ENCODE data around the gene C2CD4C. TPM values are rescaled to one million over a fixed set of nuclear protein-coding genes. Genes with fewer than 3 reads are reported as not detected.
"Not testable (repeated sequence)": the region's sequence is repeated elsewhere in the genome, so short reads cannot be mapped to it uniquely, and the experiment has no call there.

Gene C2CD4C
- polyA plus RNA-seq, 1 donor (not counting 4 experiments of a cell fraction or from before 2014, with no cell fraction given), result 1.6 TPM

GRCh38 chr19:453606-454005, 44.7 kb upstream of the C2CD4C start:
- Histone ChIP-seq H3K4me3 (ENCODE audit: control insufficient read depth in 2 of 3, extremely low read depth in 1 of 3, insufficient read depth in 2 of 3, low read depth in 1 of 3, low read length in 3 of 3) (no peak overlapping the region), H3K9ac (ENCODE audit: control insufficient read depth, extremely low read depth, insufficient read depth, low read length) (no peak overlapping the region), H3K4me1 (ENCODE audit: control insufficient read depth, extremely low read depth, insufficient read depth, low read length) (no peaks in the 10 kb centered on the region), H4K20me1 (ENCODE audit: control insufficient read depth, extremely low read depth, insufficient read depth, low read length) (no peaks in the 10 kb centered on the region), H3K27ac (ENCODE audit: control insufficient read depth, insufficient read depth, low read length) (no peak overlapping the region), H3K36me3 (ENCODE audit: control insufficient read depth in 2 of 2, extremely low read depth in 1 of 2, insufficient read depth in 2 of 2, low read length in 2 of 2) (no peaks in the 10 kb centered on the region), H3K27me3 (ENCODE audit: control insufficient read depth, extremely low read depth, insufficient read depth, low read length) (no peaks in the 10 kb centered on the region), H3K79me2 (ENCODE audit: control insufficient read depth, insufficient read depth, low read length) (no peaks in the 10 kb centered on the region), H3K4me2 (ENCODE audit: control insufficient read depth, extremely low read depth, insufficient read depth, low read depth, low read length) (no peak overlapping the region), H3K9me1 (ENCODE audit: control insufficient read depth, extremely low read depth, insufficient read depth, low read length) (no peaks in the 10 kb centered on the region), H3K9me3 (ENCODE audit: control insufficient read depth, low read depth, low read length) (peaks cover 12% of the 10 kb centered on the region), H2AFZ (ENCODE audit: control insufficient read depth, low read length) (no peak overlapping the region)
- dilution Hi-C loops (cut with MboI; ENCODE audit: extremely low pct_ligation_motif_present, low sequenced_read_pairs), result no loop called here
- TF ChIP-seq CTCF (optimal IDR thresholded peaks at IDR 0.05 in 1 of 3, IDR thresholded peaks at IDR 0.05 in 1 of 3, conservative IDR thresholded peaks at IDR 0.05 in 1 of 3; ENCODE audit: extremely low read depth in 1 of 3, insufficient read depth in 2 of 3, low read length in 3 of 3), result no peak
- TF ChIP-seq EZH2 (IDR thresholded peaks at IDR 0.05; ENCODE audit: low read length), result no peak
- FAIRE-seq (no peak), DNase-seq (ENCODE audit: low read depth, low spot score) (no peak)

- DNase-seq (ENCODE audit: low read depth, low spot score) (no peak), FAIRE-seq (no peak)
- H3K79me2 ChIP-seq (ENCODE audit: control insufficient read depth, insufficient read depth, low read length), result no peaks in the 10 kb centered on the region
- H4K20me1 ChIP-seq (ENCODE audit: control insufficient read depth, extremely low read depth, insufficient read depth, low read length), result no peaks in the 10 kb centered on the region
- peaks cover 12% of the 10 kb centered on the region for H3K9me3 ChIP-seq (ENCODE audit: control insufficient read depth, low read depth, low read length)
- no peaks in the 10 kb centered on the region for H3K27me3 ChIP-seq (ENCODE audit: control insufficient read depth, extremely low read depth, insufficient read depth, low read length)
- no peaks in the 10 kb centered on the region for H3K36me3 ChIP-seq (ENCODE audit: control insufficient read depth in 2 of 2, extremely low read depth in 1 of 2, insufficient read depth in 2 of 2, low read length in 2 of 2)
- no peak overlapping the region for H3K27ac ChIP-seq (ENCODE audit: control insufficient read depth, insufficient read depth, low read length)
- no peak overlapping the region for H3K4me3 ChIP-seq (ENCODE audit: control insufficient read depth in 2 of 3, extremely low read depth in 1 of 3, insufficient read depth in 2 of 3, low read depth in 1 of 3, low read length in 3 of 3)
- no peak overlapping the region for H3K9ac ChIP-seq (ENCODE audit: control insufficient read depth, extremely low read depth, insufficient read depth, low read length)
- dilution Hi-C loops (cut with MboI; ENCODE audit: extremely low pct_ligation_motif_present, low sequenced_read_pairs), result no loop called here
- no peaks in the 10 kb centered on the region for H3K4me1 ChIP-seq (ENCODE audit: control insufficient read depth, extremely low read depth, insufficient read depth, low read length)
- H2AFZ ChIP-seq (ENCODE audit: control insufficient read depth, low read length), result no peak overlapping the region
- TF ChIP-seq CTCF (optimal IDR thresholded peaks at IDR 0.05 in 1 of 3, IDR thresholded peaks at IDR 0.05 in 1 of 3, conservative IDR thresholded peaks at IDR 0.05 in 1 of 3; ENCODE audit: extremely low read depth in 1 of 3, insufficient read depth in 2 of 3, low read length in 3 of 3), result no peak
- no peak for TF ChIP-seq EZH2 (IDR thresholded peaks at IDR 0.05; ENCODE audit: low read length)
- H3K4me2 ChIP-seq (ENCODE audit: control insufficient read depth, extremely low read depth, insufficient read depth, low read depth, low read length), result no peak overlapping the region
- H3K9me1 ChIP-seq (ENCODE audit: control insufficient read depth, extremely low read depth, insufficient read depth, low read length), result no peaks in the 10 kb centered on the region
Observed at GRCh38 chr19:452829-453228, 43.9 kb upstream of the C2CD4C start.

- dilution Hi-C loops (cut with MboI; ENCODE audit: extremely low pct_ligation_motif_present, low sequenced_read_pairs); H3K79me2 ChIP-seq (ENCODE audit: control insufficient read depth, insufficient read depth, low read length); FAIRE-seq: not testable (repeated sequence)
Observed at GRCh38 chr19:450912-451481, 42.0 kb upstream of the C2CD4C start.

More at GRCh38 chr19:450912-451481, 42.0 kb upstream of the C2CD4C start:
- not testable (repeated sequence) for H4K20me1 ChIP-seq (ENCODE audit: control insufficient read depth, extremely low read depth, insufficient read depth, low read length); H3K27ac ChIP-seq (ENCODE audit: control insufficient read depth, insufficient read depth, low read length); H3K9ac ChIP-seq (ENCODE audit: control insufficient read depth, extremely low read depth, insufficient read depth, low read length); DNase-seq (ENCODE audit: low read depth, low spot score); H3K9me1 ChIP-seq (ENCODE audit: control insufficient read depth, extremely low read depth, insufficient read depth, low read length); H3K4me1 ChIP-seq (ENCODE audit: control insufficient read depth, extremely low read depth, insufficient read depth, low read length); H3K4me3 ChIP-seq (ENCODE audit: control insufficient read depth in 2 of 3, extremely low read depth in 1 of 3, insufficient read depth in 2 of 3, low read depth in 1 of 3, low read length in 3 of 3); H3K27me3 ChIP-seq (ENCODE audit: control insufficient read depth, extremely low read depth, insufficient read depth, low read length); H2AFZ ChIP-seq (ENCODE audit: control insufficient read depth, low read length); H3K36me3 ChIP-seq (ENCODE audit: control insufficient read depth in 2 of 2, extremely low read depth in 1 of 2, insufficient read depth in 2 of 2, low read length in 2 of 2); H3K4me2 ChIP-seq (ENCODE audit: control insufficient read depth, extremely low read depth, insufficient read depth, low read depth, low read length)
- peaks cover 12% of the 10 kb centered on the region for H3K9me3 ChIP-seq (ENCODE audit: control insufficient read depth, low read depth, low read length)

All from keratinocyte (primary cell).